Activated naive CD4-positive, alpha-beta T cell treated with anti-CD3 and anti-CD28 coated beads, Interleukin-2, amount 50 U/mL, for 24 hours (primary cell): ENCODE results near the gene PRSS57.

Experiments
- H3K27ac Mint-ChIP-seq: one replicate; pipeline ENCODE4 v1.8.0; 2021; ENCODE audit warnings: mild to moderate bottlenecking, mixed read lengths
- H3K27me3 Mint-ChIP-seq: one replicate; pipeline ENCODE4 v1.8.0; 2021; ENCODE audit warnings: mixed read lengths
- H3K36me3 Mint-ChIP-seq: one replicate; pipeline ENCODE4 v1.8.0; 2021; ENCODE audit warnings: mixed read lengths
- H3K4me1 Mint-ChIP-seq: one replicate; pipeline ENCODE4 v1.8.0; 2021; ENCODE audit warnings: mixed read lengths
- H3K4me3 Mint-ChIP-seq: one replicate; pipeline ENCODE4 v1.8.0; 2021; ENCODE audit warnings: mild to moderate bottlenecking, mixed read lengths
- H3K9me3 Mint-ChIP-seq: one replicate; pipeline ENCODE4 v1.8.0; 2021; ENCODE audit warnings: mixed read lengths

Gene PRSS57

DNA sequence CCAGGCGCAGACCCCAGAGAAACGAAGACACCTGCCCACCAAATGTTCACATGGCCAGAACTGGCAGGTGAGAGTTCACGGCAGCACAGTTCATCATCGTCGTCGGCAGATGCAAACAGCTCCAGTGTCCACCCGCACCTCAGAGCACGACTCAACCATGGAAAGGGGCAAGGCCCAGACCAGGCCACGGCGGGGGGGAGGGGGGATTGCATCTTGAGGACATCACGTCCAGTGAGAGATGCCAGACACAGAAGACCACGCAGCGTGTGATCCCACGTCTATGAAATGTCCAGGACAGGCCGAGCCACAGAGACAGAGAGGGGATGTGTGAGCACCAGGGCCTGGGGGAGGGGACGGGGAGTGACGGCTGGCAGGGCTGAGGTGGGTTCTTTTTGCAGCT lies 39.6 kb downstream of the PRSS57 start:
- Mint-ChIP-seq H3K9me3 (no peaks in the 10 kb centered on the region), H3K4me3 (no peak overlapping the region), H3K27me3 (no peaks in the 10 kb centered on the region), H3K27ac (peak overlapping the region; percentile 41), H3K36me3 (no peaks in the 10 kb centered on the region), H3K4me1 (peaks cover 52% of the 10 kb centered on the region)

GRCh38 chr19:653425-653824 lies 41.8 kb downstream of the PRSS57 start:
- Mint-ChIP-seq H3K9me3 (no peaks in the 10 kb centered on the region), H3K27me3 (no peaks in the 10 kb centered on the region), H3K4me3 (no peak overlapping the region), H3K27ac (no peak overlapping the region), H3K36me3 (no peaks in the 10 kb centered on the region), H3K4me1 (peaks cover 34% of the 10 kb centered on the region)

GRCh38 chr19:652467-653389 lies 42.5 kb downstream of the PRSS57 start:
- Mint-ChIP-seq H3K27ac (no peak overlapping the region), H3K36me3 (no peaks in the 10 kb centered on the region), H3K9me3 (no peaks in the 10 kb centered on the region), H3K27me3 (no peaks in the 10 kb centered on the region), H3K4me1 (peaks cover 34% of the 10 kb centered on the region), H3K4me3 (no peak overlapping the region)

DNA sequence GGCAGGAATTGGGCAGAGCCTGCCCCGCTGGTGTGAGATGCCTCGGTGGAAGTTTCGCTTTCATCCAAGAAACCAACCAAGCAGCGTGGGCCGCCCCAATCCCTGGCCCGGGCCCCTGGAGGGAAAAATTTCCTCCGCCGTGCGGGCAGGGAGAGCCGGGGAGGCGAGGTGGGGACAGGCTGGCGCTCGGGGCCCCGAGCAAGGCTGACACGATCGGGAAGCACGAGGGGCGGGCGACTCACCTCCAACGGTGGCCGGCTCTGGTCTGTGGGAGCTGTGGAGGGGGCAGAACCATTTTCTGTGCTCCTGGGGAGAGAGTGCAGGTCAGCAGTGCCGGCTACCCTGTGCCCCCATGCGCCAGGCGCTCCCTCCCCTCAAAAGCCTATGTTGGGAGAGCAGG lies 43.3 kb downstream of the PRSS57 start:
- Mint-ChIP-seq H3K4me3 (no peak overlapping the region), H3K4me1 (peaks cover 26% of the 10 kb centered on the region), H3K9me3 (no peaks in the 10 kb centered on the region), H3K27ac (no peak overlapping the region), H3K36me3 (no peaks in the 10 kb centered on the region), H3K27me3 (no peaks in the 10 kb centered on the region)

DNA sequence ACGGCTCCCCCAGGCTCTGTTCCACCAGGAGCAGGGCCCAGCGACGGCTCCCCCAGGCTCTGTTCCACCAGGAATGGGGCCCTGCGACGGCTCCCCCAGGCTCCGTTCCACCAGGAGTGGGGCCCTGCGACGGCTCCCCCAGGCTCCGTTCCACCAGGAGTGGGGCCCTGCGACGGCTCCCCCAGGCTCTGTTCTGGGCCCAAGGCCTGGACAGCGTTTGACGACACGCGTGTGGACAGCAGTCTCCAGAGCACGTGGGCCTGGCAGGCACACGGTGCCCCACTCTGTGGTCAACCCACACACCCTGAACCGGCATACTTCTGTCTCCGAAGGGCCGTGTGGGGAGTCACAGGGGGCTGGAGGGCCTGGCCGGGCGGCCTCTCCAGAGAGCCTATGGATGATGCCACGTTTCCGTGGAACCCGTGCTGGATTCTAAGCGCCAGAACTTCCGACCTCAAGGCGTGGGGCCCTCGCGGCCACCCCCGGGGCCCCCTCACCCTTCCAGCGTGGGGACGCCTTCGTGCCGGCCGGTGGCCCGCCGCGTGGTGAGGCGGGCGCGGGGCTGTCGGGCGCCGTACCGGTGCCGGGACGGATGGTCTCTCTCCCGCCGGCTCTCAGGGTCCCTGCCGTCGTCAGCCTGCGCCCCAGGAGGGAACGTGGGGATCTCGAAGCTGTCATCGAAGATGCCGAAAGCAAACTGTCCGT lies 44.0 kb downstream of the PRSS57 start:
- no peaks in the 10 kb centered on the region for H3K9me3 Mint-ChIP-seq
- peaks cover 22% of the 10 kb centered on the region for H3K4me1 Mint-ChIP-seq
- H3K36me3 Mint-ChIP-seq = peaks cover under 1% of the 10 kb centered on the region
- no peak overlapping the region for H3K4me3 Mint-ChIP-seq
- no peak overlapping the region for H3K27ac Mint-ChIP-seq
- no peaks in the 10 kb centered on the region for H3K27me3 Mint-ChIP-seq

DNA sequence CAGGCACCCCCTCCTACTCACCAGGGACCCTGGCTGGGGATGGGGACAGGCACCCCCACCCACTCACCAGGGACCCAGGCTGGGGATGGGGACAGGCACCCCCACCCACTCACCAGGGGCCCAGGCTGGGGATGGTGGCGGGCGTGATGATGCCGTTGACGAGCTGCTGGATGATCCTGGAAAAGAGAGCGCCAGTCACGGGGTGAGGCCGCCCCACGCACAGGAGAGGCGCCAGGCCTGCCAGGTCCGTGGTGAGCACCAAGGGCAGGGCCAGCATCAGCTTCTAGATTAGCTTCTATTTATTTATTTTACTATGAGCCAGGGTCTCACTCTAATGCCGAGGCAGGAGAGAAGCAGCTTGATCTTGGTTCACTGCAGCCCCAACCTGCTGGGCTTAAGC lies 45.1 kb downstream of the PRSS57 start:
- Mint-ChIP-seq H3K36me3 (peaks cover 2% of the 10 kb centered on the region), H3K9me3 (no peaks in the 10 kb centered on the region), H3K4me3 (no peak overlapping the region), H3K4me1 (peaks cover 10% of the 10 kb centered on the region), H3K27ac (no peak overlapping the region), H3K27me3 (no peaks in the 10 kb centered on the region)

- H3K4me3 Mint-ChIP-seq = no peak overlapping the region
- H3K4me1 Mint-ChIP-seq = peaks cover 4% of the 10 kb centered on the region
- H3K27ac Mint-ChIP-seq = no peak overlapping the region
- peaks cover 2% of the 10 kb centered on the region for H3K36me3 Mint-ChIP-seq
- H3K9me3 Mint-ChIP-seq = no peaks in the 10 kb centered on the region
- no peaks in the 10 kb centered on the region for H3K27me3 Mint-ChIP-seq
Measured at GRCh38 chr19:648904-649801, 46.1 kb downstream of the PRSS57 start.

- H3K27me3 Mint-ChIP-seq = no peaks in the 10 kb centered on the region
- no peaks in the 10 kb centered on the region for H3K4me1 Mint-ChIP-seq
- H3K36me3 Mint-ChIP-seq = peaks cover 2% of the 10 kb centered on the region
- H3K4me3 Mint-ChIP-seq = no peak overlapping the region
- H3K9me3 Mint-ChIP-seq = no peaks in the 10 kb centered on the region
- H3K27ac Mint-ChIP-seq = no peak overlapping the region
Measured at GRCh38 chr19:648305-648704, 46.9 kb downstream of the PRSS57 start.

DNA sequence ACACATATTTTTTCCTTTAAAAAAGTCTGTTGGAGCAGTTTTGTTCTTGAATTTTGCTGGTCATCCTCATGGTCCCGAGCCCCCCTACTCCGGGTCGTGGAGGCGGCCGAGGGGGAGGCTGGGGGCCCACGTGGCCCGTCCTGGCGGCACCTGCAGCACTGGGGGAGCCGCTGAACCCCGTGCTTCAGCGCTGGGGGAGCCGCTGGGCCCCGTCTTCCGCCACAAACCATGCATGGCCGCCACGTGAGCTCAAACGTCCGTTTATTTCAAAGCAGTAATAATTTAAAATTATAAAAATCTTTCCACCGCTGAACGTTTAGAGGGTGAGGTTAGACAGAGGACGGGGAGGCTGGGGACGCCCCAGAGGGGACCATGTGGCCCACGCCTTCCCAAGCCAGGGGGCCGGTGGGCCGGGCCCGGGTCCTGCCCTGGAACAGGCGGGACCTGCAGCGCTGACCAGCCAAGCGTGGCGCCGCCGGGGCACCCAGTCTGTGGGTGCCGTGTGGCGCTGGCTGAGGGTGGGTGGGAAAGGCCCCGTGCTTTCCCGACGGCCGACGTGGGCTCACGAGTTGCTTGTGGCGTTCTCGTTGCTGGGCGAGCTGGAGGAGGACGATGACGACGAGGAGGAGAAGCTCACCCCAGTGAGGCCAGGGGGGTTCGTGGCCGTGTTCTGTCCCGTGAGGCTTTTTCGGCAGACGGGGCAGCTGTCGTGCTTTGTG lies 47.5 kb downstream of the PRSS57 start:
- Mint-ChIP-seq H3K36me3 (peaks cover 2% of the 10 kb centered on the region), H3K27me3 (no peaks in the 10 kb centered on the region), H3K4me3 (no peak overlapping the region), H3K4me1 (no peaks in the 10 kb centered on the region), H3K27ac (no peak overlapping the region), H3K9me3 (no peaks in the 10 kb centered on the region)

DNA sequence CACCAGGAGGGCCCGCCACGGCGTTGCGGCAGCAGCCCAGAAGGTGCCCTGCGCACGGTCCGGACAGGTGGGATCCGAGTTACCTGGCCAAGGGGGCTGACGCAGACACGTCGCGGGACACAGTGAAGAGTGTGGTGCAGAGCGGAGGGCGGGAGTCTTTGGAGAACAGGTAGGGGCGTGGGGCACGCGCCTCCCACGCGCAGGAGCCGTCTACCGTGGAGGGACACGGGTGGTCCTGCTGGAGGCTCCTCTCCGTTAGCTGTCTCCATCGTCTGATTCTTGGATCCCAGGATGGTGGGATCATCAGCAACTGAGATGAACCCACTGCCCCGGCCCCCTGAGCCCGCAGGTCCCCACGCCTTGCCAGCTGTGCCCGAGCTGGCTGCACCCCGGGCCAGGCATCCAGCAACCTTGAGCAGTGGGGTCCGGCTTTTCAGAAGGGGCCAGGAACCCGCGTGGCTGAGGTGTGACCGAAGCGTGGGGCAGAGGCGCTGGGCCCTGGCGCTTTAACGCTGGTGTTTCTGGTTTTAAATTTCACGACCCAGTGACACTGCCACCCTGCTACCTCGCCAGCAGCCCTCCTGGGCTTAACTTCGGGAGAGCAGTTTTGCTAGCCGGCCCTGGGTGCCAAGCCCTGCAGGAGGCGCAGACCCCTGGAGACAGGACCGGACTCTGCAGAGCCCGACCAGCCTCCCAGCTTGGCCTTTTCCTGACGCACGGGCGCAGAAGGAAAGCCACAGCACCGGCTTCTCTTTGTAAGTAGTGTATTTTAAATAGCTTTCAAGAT lies 48.3 kb downstream of the PRSS57 start:
- H3K27me3 Mint-ChIP-seq = no peaks in the 10 kb centered on the region
- H3K4me3 Mint-ChIP-seq = no peak overlapping the region
- peaks cover 2% of the 10 kb centered on the region for H3K36me3 Mint-ChIP-seq
- no peaks in the 10 kb centered on the region for H3K9me3 Mint-ChIP-seq
- H3K4me1 Mint-ChIP-seq = no peaks in the 10 kb centered on the region
- H3K27ac Mint-ChIP-seq = no peak overlapping the region

- Mint-ChIP-seq H3K36me3 (peaks cover 2% of the 10 kb centered on the region), H3K27me3 (no peaks in the 10 kb centered on the region), H3K4me1 (no peaks in the 10 kb centered on the region), H3K9me3 (no peaks in the 10 kb centered on the region), H3K4me3 (no peak overlapping the region), H3K27ac (no peak overlapping the region)
Measured at GRCh38 chr19:645912-646778, 49.1 kb downstream of the PRSS57 start.

DNA sequence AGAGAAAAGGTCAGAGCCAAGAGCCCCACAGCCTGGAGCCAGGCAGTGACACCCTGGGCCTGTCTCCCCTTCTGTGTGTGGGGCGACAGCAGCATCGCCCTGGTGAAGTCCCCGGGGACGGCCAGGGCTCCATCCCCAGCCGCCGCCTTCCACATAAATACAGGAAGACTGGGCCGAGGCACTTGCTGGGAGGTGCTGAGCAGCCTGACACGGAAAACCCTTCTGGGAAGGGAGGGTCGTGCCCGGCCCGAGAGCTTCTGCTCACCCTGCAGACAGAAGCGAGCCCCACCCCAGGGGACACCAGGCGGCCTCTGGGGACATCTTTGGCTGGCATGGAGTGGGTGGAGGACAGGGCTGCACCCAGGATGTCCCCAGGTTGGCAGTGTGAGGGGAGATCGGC lies 50.5 kb downstream of the PRSS57 start:
- Mint-ChIP-seq H3K27me3 (no peaks in the 10 kb centered on the region), H3K4me1 (no peaks in the 10 kb centered on the region), H3K27ac (no peak overlapping the region), H3K4me3 (no peak overlapping the region), H3K9me3 (no peaks in the 10 kb centered on the region), H3K36me3 (peaks cover 2% of the 10 kb centered on the region)

GRCh38 chr19:644363-644762 lies 50.9 kb downstream of the PRSS57 start:
- Mint-ChIP-seq H3K4me1 (peaks cover 2% of the 10 kb centered on the region), H3K4me3 (no peak overlapping the region), H3K9me3 (no peaks in the 10 kb centered on the region), H3K36me3 (peaks cover 2% of the 10 kb centered on the region), H3K27ac (no peak overlapping the region), H3K27me3 (no peaks in the 10 kb centered on the region)

DNA sequence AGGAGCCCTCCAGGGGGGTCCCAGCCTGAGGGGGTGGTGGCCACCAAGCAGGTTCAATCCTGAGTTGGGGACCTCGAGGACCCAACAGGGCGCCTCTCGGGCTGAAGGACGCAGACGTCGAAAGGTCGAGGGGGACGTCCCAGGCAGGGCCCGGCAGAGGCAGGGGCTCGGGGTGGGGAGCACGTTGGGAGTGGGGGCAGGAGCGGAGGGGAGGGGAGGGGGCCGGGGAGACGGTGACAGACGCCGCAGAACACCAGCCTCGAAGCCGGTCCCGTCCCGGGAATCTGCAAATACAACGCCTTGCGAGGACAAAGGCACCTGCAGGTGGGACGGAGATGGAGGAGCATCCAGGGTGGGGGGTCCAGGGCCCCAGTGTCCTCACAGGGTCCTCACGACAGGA lies 51.5 kb downstream of the PRSS57 start:
- no peak overlapping the region for H3K27ac Mint-ChIP-seq
- no peaks in the 10 kb centered on the region for H3K27me3 Mint-ChIP-seq
- no peak overlapping the region for H3K4me3 Mint-ChIP-seq
- H3K9me3 Mint-ChIP-seq = no peaks in the 10 kb centered on the region
- H3K4me1 Mint-ChIP-seq = peaks cover 5% of the 10 kb centered on the region
- peaks cover 2% of the 10 kb centered on the region for H3K36me3 Mint-ChIP-seq
